NCI-H2196 treated with DMSO at 0.1 percent for 48 hours (cell line): ENCODE results near the gene MRTFA.
"Not testable (repeated sequence)": the region's sequence is repeated elsewhere in the genome, so short reads cannot be mapped to it uniquely, and the experiment has no call there.

Experiments
- DNase-seq: peaks from one replicate; lab custom pipeline; 2025; ENCODE audit not compliant: unreplicated experiment; lab: John Stamatoyannopoulos, UW

MRTFA gene

GRCh38 chr22:40636380-40637182, at the start of gene MRTFA:
MRTFA (minus strand) TSS chr22:40636719.
- DNase-seq, result peak; percentile 99

- no peak for DNase-seq
Measured at GRCh38 chr22:40685406-40685805, 48.9 kb upstream of the MRTFA start.

GRCh38 chr22:40684728-40685127, 48.2 kb upstream of the MRTFA start:
- no peak for DNase-seq

GRCh38 chr22:40681451-40681850, 44.9 kb upstream of the MRTFA start:
- DNase-seq, result no peak

- no peak for DNase-seq
Measured at GRCh38 chr22:40680819-40681183, 44.3 kb upstream of the MRTFA start.

- DNase-seq, result no peak
Measured at GRCh38 chr22:40679964-40680818, 43.7 kb upstream of the MRTFA start.

GRCh38 chr22:40679249-40679963, 42.9 kb upstream of the MRTFA start, which contains the start of gene MCHR1:
MCHR1 (plus strand) TSS chr22:40679484; CDS start chr22:40679653, 169 bp downstream.
- no peak for DNase-seq

GRCh38 chr22:40678493-40679248, 42.2 kb upstream of the MRTFA start:
- no peak for DNase-seq

- no peak for DNase-seq
Measured at GRCh38 chr22:40676644-40677043, 40.1 kb upstream of the MRTFA start.

- not testable (repeated sequence) for DNase-seq
Measured at GRCh38 chr22:40676166-40676565, 39.6 kb upstream of the MRTFA start.

GRCh38 chr22:40674274-40674673, 37.8 kb upstream of the MRTFA start:
- no peak for DNase-seq

GRCh38 chr22:40673017-40673416, 36.5 kb upstream of the MRTFA start:
- no peak for DNase-seq

- no peak for DNase-seq
Measured at GRCh38 chr22:40671796-40672360, 35.4 kb upstream of the MRTFA start.

- no peak for DNase-seq
Measured at GRCh38 chr22:40671369-40671768, 34.9 kb upstream of the MRTFA start.

- no peak for DNase-seq
Measured at GRCh38 chr22:40670058-40670457, 33.5 kb upstream of the MRTFA start.

GRCh38 chr22:40668611-40669411, 32.3 kb upstream of the MRTFA start:
- no peak for DNase-seq

GRCh38 chr22:40666151-40666848, 29.8 kb upstream of the MRTFA start:
- no peak for DNase-seq

- DNase-seq, result no peak
Measured at GRCh38 chr22:40665312-40665711, 28.8 kb upstream of the MRTFA start.

GRCh38 chr22:40661671-40662070, 25.2 kb upstream of the MRTFA start:
- DNase-seq, result no peak
